Upper lobe of left lung (tissue), 6 donors: ENCODE measurements around the gene SUCLA2. TPM values are rescaled to one million over a fixed set of nuclear protein-coding genes. Genes with fewer than 3 reads are reported as not detected.

ENCODE experiments used
- ATAC-seq, 2 donors: fragments of 200-7000 bp; cut with Tn5 transposase; one replicate each; pipeline ENCODE4 v1.9.1; 2022; ENCODE audit warnings: mild to moderate bottlenecking in 2 of 2, moderate library complexity in 2 of 2; ENCODE audit not compliant: low FRiP score in 2 of 2
- DNase-seq, 2 donors: peaks; one replicate each; pipeline ENCODE4 v3.0.0-alpha.2; 2019 to 2020
- H3K27ac ChIP-seq, 4 donors: fragments of 200-600 bp; sonication (generic); one replicate each; pipeline ENCODE4 v1.5.1; 2016 to 2019
- H3K27me3 ChIP-seq, 4 donors: fragments of 200-600 bp; sonication (generic); one replicate each; pipeline ENCODE4 v1.5.1; 2017 to 2019
- H3K36me3 ChIP-seq, 4 donors: fragments of 200-600 bp; sonication (generic); one replicate each; pipeline ENCODE4 v1.5.1; 2016 to 2019
- H3K4me1 ChIP-seq, 4 donors: fragments of 200-600 bp; sonication (generic); one replicate each; pipeline ENCODE4 v1.5.1; 2018 to 2019
- H3K4me3 ChIP-seq, 4 donors: fragments of 200-600 bp; sonication (generic); one replicate each; pipeline ENCODE4 v1.5.1; 2017 to 2019; ENCODE audit warnings: mild to moderate bottlenecking in 2 of 4, moderate library complexity in 1 of 4
- H3K9me3 ChIP-seq, 4 donors: fragments of 200-600 bp; sonication (generic); one replicate each; pipeline ENCODE4 v1.5.1; 2018 to 2019
- EP300 ChIP-seq, 4 donors: sonication (generic); formaldehyde crosslinking; IDR thresholded peaks; one replicate each; pipeline ENCODE4 v1.5.1; 2017; ENCODE audit warnings: antibody characterized with exemption in 4 of 4, control low read depth in 2 of 4
- POLR2A ChIP-seq, 4 donors: fragments of 450-650 bp; IDR thresholded peaks; one replicate each; pipeline ENCODE4 v1.5.1; 2016 to 2017; ENCODE audit warnings: antibody characterized with exemption in 4 of 4, mild to moderate bottlenecking in 2 of 4
- POLR2AphosphoS5 ChIP-seq, 2 donors: sonication (generic); formaldehyde crosslinking; IDR thresholded peaks; one replicate each; pipeline ENCODE4 v1.5.1; 2017; ENCODE audit warnings: antibody characterized with exemption in 2 of 2
- WGBS, 2 donors: methylation state at CpG; one replicate each; pipeline ENCODE4 v1.1.5; 2017 to 2018; 5-methylcytosine and 5-hydroxymethylcytosine counted together
- total RNA-seq, 6 donors: library from RNA; depleted of rRNA in 4 of 6; stranded (reverse); fragments of >200 nt in 4 of 6; gene quantifications; one replicate each; pipeline versions ENCODE4 v1.1.0 to v1.2.1, GENCODE V29; 2016 to 2021
- TF ChIP-seq, protein P1 (sequence below), 6 experiments: fragments of 450-650 bp in 4 of 6; fragments of 200-600 bp in 2 of 6; sonication (generic) in 2 of 6; IDR thresholded peaks; one replicate each; pipeline ENCODE4 v1.5.1; 2016 to 2019; ENCODE audit warnings: antibody characterized with exemption in 6 of 6
- donor health status: DM: no; HTN: no; CAD: no; lungs with moderate emphysema.
- donor health status: DM: no; HTN: yes; CAD: no; lungs with severe emphysema.

The SUCLA2 gene
- total RNA-seq, 6 donors from 2014 or later, result 15.0 to 67.4 (median 33.4) TPM

DNA sequence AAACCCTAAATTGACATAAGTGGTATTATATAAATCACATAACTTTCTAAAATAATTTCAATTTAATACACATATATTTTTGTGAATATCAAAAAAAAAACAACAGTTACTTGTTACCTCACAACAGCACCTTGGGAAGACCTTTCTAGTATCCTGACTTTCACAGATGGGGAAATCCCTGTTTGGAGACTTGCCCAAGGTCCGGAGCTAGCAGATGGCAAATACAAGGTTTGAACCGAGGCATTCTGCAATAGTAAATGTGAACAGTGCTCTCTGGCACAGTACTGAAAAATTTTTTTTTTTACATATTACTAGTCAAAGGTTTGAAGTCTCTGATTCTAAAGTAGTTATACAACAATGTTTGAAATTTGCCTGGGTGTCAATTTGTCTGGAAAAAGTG, 104.5 kb downstream of the SUCLA2 start:
- Histone ChIP-seq H3K4me1 (no peaks in the 10 kb centered on the region), H3K36me3 (no peaks in the 10 kb centered on the region), H3K9me3 (no peaks in the 10 kb centered on the region), H3K4me3 (no peak overlapping the region), H3K27me3 (no peaks in the 10 kb centered on the region), H3K27ac (no peak overlapping the region)
- DNase-seq, result no peak
- ATAC-seq, result no peak
- 67 to 73% methylated on average over 2 of the region's 2 CpGs for WGBS, 2 donors
- TF ChIP-seq, protein P1, sequence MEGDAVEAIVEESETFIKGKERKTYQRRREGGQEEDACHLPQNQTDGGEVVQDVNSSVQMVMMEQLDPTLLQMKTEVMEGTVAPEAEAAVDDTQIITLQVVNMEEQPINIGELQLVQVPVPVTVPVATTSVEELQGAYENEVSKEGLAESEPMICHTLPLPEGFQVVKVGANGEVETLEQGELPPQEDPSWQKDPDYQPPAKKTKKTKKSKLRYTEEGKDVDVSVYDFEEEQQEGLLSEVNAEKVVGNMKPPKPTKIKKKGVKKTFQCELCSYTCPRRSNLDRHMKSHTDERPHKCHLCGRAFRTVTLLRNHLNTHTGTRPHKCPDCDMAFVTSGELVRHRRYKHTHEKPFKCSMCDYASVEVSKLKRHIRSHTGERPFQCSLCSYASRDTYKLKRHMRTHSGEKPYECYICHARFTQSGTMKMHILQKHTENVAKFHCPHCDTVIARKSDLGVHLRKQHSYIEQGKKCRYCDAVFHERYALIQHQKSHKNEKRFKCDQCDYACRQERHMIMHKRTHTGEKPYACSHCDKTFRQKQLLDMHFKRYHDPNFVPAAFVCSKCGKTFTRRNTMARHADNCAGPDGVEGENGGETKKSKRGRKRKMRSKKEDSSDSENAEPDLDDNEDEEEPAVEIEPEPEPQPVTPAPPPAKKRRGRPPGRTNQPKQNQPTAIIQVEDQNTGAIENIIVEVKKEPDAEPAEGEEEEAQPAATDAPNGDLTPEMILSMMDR (IDR thresholded peaks at IDR 0.05), result no peak
- TF ChIP-seq POLR2A (IDR thresholded peaks at IDR 0.05), result no peak
- TF ChIP-seq EP300 (IDR thresholded peaks at IDR 0.05), result no peak
- no peak for TF ChIP-seq POLR2AphosphoS5 (IDR thresholded peaks at IDR 0.05)

DNA sequence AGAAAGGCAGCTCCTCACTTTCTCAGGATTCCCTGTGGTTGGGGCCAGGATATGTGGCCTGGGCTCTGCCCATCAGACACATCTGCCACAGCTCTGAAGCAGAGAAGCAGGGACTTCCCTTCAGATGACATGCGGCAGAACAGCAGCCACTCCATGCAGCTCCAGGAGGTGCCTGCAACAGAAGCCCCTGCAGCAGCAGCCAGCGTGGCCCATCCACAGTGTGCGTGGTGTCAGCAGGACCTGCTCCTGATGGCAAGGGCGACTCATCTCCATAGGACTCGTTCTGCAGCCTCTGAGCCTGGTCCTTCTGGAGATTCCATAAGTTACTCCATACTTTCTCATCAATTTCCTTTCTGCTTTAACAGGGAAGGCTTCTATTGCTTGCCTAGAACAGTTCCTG, 105.0 kb downstream of the SUCLA2 start:
- H3K27me3 ChIP-seq, result no peaks in the 10 kb centered on the region
- H3K4me3 ChIP-seq, result no peak overlapping the region
- DNase-seq, result peak in 1 of 2 donors; percentile 47
- ATAC-seq, result no peak
- H3K9me3 ChIP-seq, result no peaks in the 10 kb centered on the region
- H3K27ac ChIP-seq, result no peak overlapping the region
- TF ChIP-seq EP300 (IDR thresholded peaks at IDR 0.05), result no peak
- TF ChIP-seq POLR2A (IDR thresholded peaks at IDR 0.05), result no peak
- TF ChIP-seq POLR2AphosphoS5 (IDR thresholded peaks at IDR 0.05), result no peak
- TF ChIP-seq, protein P1 (IDR thresholded peaks at IDR 0.05), result no peak
- 77 to 100% methylated on average over 5 of the region's 5 CpGs for WGBS, 2 donors
- H3K36me3 ChIP-seq, result no peaks in the 10 kb centered on the region
- no peaks in the 10 kb centered on the region for H3K4me1 ChIP-seq

DNA sequence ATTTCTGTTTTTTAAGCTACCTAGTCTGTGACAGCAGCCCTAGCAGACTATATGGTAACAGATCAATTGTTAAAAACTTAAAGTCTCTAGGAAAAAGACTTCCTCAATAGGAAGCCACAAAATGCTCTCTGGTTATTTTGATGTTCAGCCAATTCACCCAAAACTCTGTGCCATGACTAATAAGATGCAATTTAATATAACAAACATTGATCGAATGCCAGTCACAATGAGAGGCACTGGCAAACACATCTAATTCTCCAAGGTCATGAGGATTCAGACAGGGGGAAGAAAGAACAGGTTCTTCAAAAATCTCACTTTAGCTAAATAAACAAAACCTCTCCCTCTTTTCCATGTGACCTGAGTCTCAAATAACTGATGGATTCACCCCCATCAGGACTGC, 107.5 kb downstream of the SUCLA2 start:
- 79 to 95% methylated on average over 1 of the region's 1 CpG for WGBS, 2 donors
- TF ChIP-seq POLR2AphosphoS5 (IDR thresholded peaks at IDR 0.05), result no peak
- no peak for TF ChIP-seq EP300 (IDR thresholded peaks at IDR 0.05)
- no peak for TF ChIP-seq POLR2A (IDR thresholded peaks at IDR 0.05)
- TF ChIP-seq, protein P1 (IDR thresholded peaks at IDR 0.05), result no peak

More for the DNA sequence above, 107.5 kb downstream of the SUCLA2 start:
- no peaks in the 10 kb centered on the region for H3K36me3 ChIP-seq
- ATAC-seq (no peak), DNase-seq (no peak)
- no peak overlapping the region for H3K27ac ChIP-seq
- H3K4me3 ChIP-seq, result no peak overlapping the region
- H3K27me3 ChIP-seq, result no peaks in the 10 kb centered on the region
- no peaks in the 10 kb centered on the region for H3K4me1 ChIP-seq
- H3K9me3 ChIP-seq, result no peaks in the 10 kb centered on the region

Other genes starting within 250 kb of the SUCLA2 start
- 10 to 100 TPM in 3 of 6 donors, 1 to 10 TPM in 3; 4.0 to 12.5 (median 10.2) TPM for gene NUDT15, start 36.5 kb upstream of the SUCLA2 start, total RNA-seq
- gene MED4, start 93.8 kb upstream of the SUCLA2 start, total RNA-seq, result 10 to 100 TPM; 23.2 to 41.8 (median 35.5) TPM
- 100 to 1,000 TPM in 5 of 6 donors, 10 to 100 TPM in 1; 90.1 to 854 (median 640) TPM for gene ITM2B, start 231.9 kb upstream of the SUCLA2 start, total RNA-seq